ENCODE results near the gene KRTAP5-1.

GRCh38 chr11:1624621-1625020, 39.5 kb upstream of the KRTAP5-1 start:
- TF ChIP-seq, protein P1, sequence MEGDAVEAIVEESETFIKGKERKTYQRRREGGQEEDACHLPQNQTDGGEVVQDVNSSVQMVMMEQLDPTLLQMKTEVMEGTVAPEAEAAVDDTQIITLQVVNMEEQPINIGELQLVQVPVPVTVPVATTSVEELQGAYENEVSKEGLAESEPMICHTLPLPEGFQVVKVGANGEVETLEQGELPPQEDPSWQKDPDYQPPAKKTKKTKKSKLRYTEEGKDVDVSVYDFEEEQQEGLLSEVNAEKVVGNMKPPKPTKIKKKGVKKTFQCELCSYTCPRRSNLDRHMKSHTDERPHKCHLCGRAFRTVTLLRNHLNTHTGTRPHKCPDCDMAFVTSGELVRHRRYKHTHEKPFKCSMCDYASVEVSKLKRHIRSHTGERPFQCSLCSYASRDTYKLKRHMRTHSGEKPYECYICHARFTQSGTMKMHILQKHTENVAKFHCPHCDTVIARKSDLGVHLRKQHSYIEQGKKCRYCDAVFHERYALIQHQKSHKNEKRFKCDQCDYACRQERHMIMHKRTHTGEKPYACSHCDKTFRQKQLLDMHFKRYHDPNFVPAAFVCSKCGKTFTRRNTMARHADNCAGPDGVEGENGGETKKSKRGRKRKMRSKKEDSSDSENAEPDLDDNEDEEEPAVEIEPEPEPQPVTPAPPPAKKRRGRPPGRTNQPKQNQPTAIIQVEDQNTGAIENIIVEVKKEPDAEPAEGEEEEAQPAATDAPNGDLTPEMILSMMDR (IDR thresholded peaks at IDR 0.05), result no peak
- no peak for TF ChIP-seq POLR2A (IDR thresholded peaks at IDR 0.05)

Measured in adrenal gland (tissue), 5 donors.